GM19467 (cell line): Measurements from ENCODE around the gene PLG.
"Not testable (repeated sequence)": the region's sequence is repeated elsewhere in the genome, so short reads cannot be mapped to it uniquely, and the experiment has no call there.

Source experiments
- ATAC-seq: cut with Tn5 transposase; IDR thresholded peaks from one replicate; pipeline ENCODE4 v1.9.1; 2021; ENCODE audit warnings: mild to moderate bottlenecking, moderate library complexity; ENCODE audit not compliant: unreplicated experiment

PLG gene

DNA sequence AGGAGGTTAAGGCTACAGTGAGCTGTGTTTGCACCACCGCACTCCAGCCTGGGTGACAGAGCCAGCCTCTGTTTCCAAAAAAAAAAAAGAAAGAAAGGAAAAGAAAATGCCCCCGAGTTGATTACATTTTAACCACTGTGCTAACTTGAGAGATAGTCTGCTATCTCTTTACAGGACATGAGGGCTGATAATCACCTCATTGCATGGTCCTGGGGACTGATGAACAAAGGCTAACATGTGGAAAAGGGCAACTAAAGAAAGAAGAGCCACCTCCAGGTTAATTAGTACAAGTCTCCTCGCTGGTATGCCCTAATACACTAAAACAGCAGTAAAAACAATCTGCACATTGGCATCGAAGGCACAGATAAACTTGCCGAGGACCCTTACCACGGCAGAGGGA lies 4.2 kb upstream of the PLG start:
- ATAC-seq = no peak

DNA sequence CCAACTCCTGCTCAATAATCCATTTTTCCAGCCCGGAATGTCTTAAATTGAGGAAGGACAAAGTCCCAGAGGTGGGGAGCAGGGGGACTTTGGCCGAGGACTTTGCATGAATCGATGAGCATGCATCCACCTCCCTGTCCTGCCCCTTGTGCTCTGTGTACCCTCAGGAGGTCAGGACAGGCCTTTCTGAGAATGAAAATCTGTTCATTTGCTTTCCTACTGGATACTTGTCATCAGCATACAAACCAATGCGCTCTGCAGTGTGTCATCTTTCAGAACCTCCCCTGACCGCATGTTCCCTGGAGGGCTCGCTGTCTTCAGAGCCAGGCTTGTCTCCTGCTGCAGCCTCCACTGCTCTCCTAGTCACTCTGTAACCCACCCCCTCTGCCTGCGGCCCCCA lies 2.6 kb downstream of the PLG start:
- ATAC-seq = not testable (repeated sequence)

DNA sequence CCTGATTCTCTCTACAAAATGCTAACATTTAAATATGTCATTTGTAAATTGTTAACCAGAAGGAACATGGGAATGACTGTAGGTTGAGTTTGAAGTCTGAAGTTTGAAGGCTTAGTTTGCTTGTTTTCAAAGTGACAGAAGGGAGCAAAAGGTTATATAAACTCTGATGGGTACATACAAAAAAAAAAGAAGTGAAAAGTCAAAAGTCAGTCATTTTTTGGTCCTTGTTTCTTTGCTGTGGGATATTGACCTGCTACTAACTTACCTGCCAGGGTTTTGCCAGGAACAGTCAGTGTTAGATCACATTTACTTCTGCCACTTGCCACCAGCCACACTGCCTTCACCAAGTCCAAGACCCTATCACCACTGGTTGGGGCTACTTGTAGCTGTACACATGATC lies 6.9 kb downstream of the PLG start:
- not testable (repeated sequence) for ATAC-seq

DNA sequence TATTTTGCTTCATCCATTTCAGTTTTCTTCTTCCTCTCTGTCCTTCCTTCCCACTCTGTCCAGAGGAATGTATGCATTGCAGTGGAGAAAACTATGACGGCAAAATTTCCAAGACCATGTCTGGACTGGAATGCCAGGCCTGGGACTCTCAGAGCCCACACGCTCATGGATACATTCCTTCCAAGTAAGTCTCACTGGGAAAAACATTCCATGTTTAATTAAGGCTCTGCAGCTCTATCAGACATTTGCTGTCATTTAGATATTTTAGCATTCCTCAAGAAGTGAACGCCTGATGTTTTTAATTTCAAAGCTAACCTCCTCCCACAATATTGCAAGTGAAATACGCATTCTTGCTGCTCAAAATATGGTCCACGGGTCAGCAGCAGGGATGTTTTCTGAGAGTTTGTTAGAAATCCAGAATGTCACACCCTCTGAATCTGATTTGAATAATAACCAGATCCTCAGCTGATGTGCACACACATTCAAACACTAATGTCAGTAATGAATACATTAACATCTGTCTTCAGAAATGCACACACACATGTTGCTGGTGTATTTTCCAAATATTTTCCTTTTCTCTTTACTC lies 12.8 kb downstream of the PLG start:
- ATAC-seq = no peak

DNA sequence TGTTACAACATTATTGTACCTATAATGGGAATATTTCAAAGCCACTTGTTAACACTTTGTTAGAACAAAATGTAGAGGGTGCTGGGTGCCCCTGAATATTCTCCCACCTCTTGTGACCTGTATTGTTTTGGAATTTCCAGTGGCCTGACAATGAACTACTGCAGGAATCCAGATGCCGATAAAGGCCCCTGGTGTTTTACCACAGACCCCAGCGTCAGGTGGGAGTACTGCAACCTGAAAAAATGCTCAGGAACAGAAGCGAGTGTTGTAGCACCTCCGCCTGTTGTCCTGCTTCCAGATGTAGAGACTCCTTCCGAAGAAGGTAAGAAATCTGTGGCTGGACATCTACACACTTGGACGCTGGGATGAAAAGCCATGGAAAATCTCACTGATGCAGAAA lies 28.9 kb downstream of the PLG start:
- no peak for ATAC-seq

DNA sequence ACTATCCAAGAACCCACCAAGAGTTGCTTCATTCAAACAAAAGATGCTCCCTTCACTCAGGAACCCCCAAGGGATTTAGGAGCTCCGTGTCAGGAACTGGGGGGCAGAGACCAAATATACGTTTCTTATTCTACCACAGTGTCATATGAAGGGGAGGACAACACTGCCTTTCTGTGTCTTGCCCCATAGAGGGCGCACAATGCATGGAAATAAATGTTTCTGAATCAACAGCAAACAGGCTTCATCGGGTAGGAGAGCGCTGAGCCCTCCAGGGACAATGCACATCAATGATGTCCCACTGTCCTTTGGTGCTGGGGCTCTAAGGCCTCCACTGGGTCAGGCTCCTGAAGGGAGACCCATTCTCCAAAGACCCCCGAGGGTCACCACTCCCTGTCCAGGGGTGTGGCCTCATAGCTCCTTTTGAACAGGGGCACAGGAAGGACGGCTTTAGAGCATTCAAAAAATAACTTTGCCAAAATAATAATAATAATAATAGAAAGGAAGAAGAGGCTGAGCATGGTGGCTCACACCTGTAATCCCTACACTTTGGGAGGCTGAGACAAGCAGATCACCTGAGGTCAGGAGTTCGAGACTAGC lies 31.1 kb downstream of the PLG start:
- peak; percentile 82 for ATAC-seq

DNA sequence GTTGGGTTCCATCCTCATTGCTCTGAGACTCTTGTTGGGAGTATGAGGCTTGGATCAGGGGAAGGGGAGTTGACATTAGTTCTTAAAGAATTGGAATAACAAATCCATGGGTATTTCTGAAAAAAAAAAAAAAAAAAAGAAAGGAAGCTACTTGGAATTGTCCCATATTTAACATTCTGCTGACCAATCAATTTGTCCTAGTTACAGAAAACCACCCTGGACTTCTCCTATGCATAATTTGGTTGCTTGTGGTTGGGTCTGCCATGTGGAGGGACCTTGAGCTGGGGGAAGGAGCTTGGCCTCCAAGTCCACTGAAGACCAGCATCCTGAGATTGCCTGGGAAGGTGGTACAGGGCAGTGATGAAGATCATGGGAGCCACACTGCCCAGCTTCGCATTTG lies 32.6 kb downstream of the PLG start:
- ATAC-seq = no peak

DNA sequence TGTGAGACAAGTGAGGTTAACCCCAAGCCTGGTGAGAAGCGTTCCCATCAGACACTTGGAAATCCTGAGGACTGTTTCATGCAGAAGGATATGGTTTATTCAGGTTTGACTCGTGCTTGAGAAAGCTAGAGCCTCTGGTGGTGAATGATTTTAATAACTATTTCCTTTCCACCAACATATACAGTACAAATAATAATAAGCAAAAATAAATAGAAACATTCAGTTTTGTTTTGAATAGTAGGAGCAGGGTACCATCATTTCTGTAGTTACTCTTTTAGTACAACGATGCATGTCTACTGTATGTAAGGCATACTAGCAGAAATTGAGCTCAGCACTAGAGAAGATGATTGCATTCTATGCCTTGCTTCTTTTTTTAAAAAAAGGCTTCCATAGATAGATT lies 33.5 kb downstream of the PLG start:
- peak; percentile 50 for ATAC-seq

DNA sequence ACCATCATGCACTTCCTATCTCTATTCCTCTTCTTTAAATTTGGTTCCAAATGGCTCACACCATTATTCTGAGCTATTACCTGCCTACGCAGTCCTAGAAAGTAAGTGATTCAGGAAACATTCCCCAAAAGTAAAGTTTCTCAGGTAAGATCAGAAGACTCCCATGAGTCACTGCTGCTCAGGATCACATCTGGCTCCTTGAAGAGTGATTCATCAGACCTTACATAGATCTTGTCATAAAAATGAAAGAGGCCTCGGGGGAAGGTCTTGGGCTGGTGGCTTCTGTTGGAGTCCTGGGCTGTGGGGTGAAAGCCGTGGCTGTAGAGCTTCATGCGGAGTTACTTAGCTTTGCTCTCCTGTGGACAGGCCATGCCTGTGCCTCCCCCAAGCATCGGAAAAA lies 35.9 kb downstream of the PLG start:
- no peak for ATAC-seq

DNA sequence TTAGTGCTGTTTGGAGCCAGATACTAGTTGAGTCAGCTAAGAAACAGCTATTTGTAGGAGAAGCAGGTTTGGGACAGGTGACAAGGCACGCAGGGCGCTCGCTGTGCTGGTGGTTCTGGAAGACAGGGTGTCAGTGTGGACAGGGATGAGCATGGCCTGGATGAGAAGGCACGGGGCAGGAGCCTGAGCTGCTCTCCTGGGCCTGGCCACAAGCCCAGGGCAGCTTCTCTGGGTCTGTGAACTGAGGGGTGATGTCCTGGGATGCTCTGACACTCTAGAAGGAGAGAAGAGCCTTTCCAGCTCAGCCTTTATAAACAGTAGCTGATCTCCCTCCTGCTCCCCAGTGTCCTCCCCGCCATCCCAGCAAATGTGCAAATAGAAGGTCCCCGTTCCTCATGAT lies 37.9 kb downstream of the PLG start:
- no peak for ATAC-seq

DNA sequence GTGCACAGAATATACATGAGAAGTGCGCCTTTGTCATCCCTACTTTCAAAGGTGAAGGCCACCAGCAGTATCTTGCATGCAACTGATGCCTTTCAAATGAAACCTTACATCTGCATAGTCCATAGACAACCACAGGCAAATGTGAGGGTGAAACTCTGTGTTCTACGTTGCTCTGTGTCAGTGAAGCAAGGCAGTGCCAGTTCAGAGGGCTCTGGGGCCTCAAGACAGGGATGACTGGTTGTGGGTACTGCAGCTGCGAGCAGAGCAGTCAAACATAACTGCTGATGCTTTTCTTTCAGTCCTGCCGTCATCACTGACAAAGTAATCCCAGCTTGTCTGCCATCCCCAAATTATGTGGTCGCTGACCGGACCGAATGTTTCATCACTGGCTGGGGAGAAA lies 39.0 kb downstream of the PLG start:
- ATAC-seq = peak; percentile 99

DNA sequence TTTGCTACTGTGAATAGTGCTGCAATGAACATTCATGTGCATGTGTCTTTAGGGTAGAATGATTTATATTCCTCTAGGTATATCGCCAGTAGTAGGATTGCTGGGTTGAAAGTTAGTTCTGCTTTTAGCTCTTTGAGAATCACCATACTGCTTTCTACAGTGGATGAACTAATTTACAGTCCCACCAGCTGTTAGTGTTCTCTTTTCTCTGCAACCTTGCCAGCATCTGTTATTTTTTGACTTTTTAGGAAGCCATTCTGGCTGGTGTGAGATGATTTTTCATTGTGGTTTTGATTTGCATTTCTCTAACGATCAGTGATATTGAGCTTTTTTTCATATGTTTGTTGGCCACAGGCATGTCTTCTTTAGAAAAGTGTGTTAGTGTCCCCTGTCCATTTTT lies 40.0 kb downstream of the PLG start:
- peak; percentile 51 for ATAC-seq

DNA sequence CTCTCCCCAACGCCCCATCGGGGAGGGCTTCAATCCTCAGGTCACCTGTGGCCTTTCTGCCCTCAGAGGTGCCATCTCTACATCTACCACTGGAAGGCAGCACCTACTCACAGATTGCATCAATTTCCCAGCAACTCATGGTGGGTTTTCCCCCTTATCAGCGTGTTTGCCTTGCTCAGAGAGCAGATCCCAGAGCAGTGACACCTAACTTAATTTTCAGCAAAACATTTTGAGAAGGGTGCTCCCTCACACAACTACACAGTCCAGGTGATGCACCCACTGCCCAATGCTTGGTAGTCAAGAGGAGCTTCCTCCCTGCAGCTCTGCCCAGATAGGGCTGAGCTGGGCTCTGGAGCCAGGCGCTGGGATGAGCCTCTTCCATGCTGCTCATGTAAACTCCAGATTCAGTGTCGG lies 48.2 kb downstream of the PLG start:
- ATAC-seq = no peak

DNA sequence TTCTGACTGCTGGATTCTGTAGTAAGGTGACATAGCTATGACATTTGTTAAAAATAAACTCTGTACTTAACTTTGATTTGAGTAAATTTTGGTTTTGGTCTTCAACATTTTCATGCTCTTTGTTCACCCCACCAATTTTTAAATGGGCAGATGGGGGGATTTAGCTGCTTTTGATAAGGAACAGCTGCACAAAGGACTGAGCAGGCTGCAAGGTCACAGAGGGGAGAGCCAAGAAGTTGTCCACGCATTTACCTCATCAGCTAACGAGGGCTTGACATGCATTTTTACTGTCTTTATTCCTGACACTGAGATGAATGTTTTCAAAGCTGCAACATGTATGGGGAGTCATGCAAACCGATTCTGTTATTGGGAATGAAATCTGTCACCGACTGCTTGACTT lies 51.2 kb downstream of the PLG start:
- ATAC-seq = not testable (repeated sequence)

DNA sequence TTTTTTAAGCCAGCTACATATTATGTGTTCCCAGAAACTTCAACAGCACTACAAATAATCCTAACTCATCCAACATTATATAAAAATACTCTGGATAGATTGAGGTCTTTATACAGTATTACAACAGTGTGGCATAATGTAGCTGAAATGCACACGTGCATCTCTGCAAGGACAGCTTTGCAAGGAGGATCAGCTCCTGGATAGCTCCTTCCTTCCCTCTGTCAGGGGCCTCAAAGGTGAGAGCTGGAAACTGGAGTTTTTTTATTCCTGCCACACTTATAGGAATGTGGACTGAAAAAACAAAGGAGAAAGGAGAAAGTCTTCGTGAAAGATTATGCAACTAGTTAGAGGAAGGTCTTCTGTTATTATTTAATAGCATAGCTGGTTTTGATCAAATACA lies 53.1 kb downstream of the PLG start:
- ATAC-seq = no peak

DNA sequence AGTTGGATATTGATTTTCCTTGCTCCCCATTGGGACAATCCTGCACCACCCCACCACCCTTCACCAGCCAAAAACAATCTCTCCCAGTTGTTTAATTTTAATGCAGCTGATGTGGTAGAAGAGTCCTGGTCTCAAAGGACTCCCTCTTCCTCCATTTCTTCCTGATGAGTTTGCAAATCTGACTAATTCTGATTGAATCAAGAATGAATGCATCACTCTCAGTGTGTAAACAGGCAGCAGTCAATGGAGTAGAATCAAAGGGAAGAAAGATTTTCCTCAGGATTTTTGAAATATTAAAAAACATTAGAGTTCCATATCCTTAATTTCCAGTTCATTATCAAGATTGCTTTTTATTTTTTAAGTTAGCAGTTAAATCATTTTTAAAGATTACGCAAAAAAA lies 54.0 kb downstream of the PLG start:
- no peak for ATAC-seq

DNA sequence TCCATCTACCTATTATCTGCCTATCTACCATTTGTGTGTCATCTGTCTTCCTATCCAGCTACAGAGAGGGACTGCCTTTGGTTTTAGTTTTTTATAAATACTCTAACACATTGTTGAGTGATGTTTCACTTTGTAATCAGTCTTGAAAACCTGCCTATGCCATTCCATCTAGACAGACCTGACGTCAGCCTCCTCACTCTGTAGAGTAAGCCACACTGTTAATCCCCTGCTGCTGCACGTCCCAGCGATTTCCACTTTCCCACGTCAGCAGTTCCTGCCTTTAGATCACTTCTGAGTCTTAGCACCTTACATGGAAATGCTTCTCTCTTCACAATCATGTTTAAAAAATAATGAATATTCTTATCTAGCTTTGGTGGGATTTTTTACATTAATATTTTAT lies 54.8 kb downstream of the PLG start:
- no peak for ATAC-seq

DNA sequence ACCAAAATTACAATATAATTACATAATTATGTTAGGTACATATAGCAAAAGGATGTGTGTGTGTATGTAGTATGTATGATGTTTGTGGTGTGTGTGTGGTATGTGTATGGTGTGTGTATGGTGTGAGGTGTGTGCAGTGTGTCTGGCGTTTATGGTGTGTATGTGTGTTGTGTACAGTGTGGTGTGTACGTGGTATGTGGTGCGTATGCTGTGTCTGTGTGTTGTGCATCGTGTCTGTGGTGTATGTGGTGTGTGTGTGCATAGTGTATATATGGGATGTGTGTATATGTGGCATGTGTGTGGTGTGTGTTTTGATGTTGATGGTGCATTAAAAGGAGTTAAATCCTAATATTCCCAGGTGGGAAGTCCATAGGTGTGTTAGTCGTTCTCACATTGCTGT lies 62.8 kb downstream of the PLG start:
- no peak for ATAC-seq

DNA sequence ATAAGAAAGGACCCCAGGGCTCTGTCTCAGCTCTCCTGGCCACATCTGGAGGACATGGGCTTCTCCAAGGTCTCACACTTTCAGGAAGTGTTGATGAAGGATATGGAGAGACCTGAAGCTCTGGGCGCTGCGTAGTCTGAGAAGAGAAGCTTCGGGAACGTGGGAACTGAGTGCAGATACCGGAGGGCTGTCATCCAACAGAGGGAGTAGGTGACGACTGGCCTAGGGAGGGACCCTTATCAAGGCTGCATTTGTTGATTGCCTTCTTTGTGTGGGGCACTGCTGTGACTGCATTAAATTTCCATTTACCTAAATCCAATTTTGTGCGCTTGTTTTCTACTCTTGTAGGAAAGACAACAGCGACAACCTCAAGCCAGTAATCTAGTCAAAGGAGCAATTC lies 63.4 kb downstream of the PLG start:
- no peak for ATAC-seq

DNA sequence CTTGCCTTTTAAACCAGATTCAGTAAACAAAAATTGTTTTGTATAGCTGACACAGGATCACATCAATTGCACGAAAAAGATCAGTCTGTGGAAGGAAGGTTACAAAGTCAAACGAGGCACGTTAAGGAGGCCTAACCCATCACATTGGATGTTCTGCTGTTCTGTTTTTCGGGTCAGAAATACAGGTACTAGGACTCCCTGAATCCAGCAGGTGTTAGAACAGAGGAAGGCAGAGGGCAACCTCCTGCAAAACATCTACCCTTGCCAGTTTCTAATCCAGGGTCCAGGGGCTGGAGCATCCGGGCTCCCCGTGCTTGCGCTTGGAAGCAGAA lies 64.6 kb downstream of the PLG start:
- no peak for ATAC-seq

DNA sequence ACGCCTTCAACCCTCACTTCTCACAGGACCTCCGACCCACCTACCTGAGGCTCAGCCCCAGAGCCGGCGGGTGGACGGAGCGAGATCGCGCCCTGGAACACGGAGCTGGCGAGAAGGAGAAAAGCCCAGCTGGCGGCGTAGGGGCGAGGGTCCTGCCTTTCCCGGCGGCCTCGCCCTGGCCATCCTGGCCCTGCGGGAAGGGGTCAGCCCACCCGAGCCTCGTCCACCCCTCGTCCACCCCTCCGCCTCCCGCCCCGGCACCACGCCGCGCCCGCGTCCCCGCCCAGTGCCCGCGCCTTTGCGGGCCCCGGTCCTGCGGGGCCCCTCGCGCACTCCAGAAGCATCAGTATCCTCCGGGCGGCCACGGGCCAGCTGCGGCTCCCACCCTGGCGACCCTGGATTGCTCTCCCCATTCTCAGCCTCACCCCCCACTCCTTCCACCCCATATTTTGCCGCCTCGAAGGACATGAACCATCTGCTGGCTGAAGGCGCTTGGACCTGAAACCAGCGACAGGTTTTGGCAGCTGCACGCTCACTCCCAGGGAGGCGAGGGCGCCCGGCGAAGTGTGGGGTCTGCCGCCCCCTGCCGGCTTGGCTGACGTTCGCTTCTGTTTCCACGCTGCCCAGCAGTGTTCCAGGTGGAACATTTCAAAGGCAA lies 65.1 kb downstream of the PLG start:
- ATAC-seq = peak; percentile 98

DNA sequence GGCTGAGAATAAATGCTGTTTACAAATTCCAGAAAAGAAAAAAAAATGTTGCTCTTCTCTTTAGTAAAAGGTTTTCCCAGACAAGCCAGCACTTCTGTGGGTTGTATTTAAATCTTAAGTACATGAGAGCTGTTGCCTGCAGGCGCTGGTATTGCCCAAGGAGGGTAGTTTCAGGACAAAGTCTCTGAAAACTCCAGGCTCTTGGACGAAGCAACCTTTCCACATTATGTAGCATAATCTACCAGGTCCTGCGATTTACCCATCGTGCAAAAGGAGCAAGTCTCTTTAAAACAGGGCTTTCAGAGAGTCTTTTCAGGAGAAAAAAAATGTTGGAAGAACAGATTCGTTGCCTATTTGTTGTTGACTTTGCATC lies 65.6 kb downstream of the PLG start:
- no peak for ATAC-seq

DNA sequence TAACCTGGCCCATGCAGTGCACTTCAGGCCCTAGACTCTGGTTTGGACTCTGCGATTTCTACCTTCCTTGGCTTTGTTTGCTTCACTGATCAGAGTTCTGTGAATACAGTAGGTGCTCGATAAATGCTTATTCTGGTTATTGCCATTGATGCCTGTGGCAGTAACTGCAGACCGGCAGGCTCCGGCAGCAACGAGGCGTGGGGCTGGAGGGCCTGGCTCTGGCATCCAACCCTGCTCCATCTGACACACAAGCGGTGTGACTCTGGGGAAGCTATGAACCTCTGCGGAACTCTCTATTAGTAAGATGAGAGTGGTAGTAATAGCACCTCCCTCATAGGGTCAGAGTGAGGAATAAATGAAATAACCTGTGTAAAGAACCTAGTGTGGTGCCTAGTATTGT lies 66.1 kb downstream of the PLG start:
- no peak for ATAC-seq
